ENCODE data around the gene LDB2. TPM values are rescaled to one million over a fixed set of nuclear protein-coding genes. Genes with fewer than 3 reads are reported as not detected.

Gene LDB2
- total and polyA plus RNA-seq, 2 donors (not counting 3 experiments of a cell fraction or from before 2014, with no cell fraction given): 127 to 223 TPM

DNA sequence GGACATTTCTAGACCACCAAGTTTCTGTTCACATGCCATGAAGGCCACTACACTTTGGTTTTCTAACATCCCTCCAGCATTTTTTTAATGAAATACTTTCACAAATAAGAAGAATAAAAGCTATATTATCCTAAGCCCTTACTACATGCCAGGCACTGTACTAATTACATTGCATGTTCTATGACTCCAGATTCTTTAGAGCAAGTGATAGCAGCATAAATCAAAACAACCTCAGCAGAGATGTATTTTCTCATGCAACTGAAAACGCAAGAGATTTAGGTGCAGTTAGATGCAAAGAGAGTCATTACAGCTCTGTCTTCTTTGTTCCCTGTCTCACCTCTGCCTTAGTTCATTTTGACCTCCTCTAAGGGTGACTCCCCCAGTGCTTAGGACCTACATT is 230.0 kb downstream of the LDB2 start:
- Histone ChIP-seq H3K9me3 (replicated peaks; ENCODE audit: control insufficient read depth, insufficient read depth, low read length) (no peaks in the 10 kb centered on the region), H3K4me2 (ENCODE audit: insufficient read depth, low read length) (no peak overlapping the region), H3K4me1 (ENCODE audit: control insufficient read depth, extremely low read depth, insufficient read depth, low read length) (no peaks in the 10 kb centered on the region), H3K4me3 (replicated peaks in 1 of 3; ENCODE audit: insufficient read depth in 1 of 3, low read depth in 1 of 3, low read length in 3 of 3) (no peak overlapping the region), H4K20me1 (replicated peaks; ENCODE audit: control insufficient read depth, extremely low read depth, insufficient read depth, low read length) (no peaks in the 10 kb centered on the region), H3K9ac (replicated peaks; ENCODE audit: extremely low read depth, insufficient read depth, low read length) (no peak overlapping the region), H3K27me3 (ENCODE audit: control insufficient read depth in 2 of 2, insufficient read depth in 2 of 2, low read length in 2 of 2) (no peaks in the 10 kb centered on the region), H3K36me3 (ENCODE audit: control insufficient read depth in 2 of 2, extremely low read depth in 1 of 2, insufficient read depth in 2 of 2, low read length in 2 of 2) (peaks cover 4 to 8% of the 10 kb centered on the region in 2 experiments), H3K27ac (ENCODE audit: insufficient read depth, low read depth, low read length) (no peak overlapping the region), H2AFZ (ENCODE audit: low read depth, low read length) (no peak overlapping the region), H3K9me1 (replicated peaks; ENCODE audit: control insufficient read depth, extremely low read depth, insufficient read depth, low read length) (no peaks in the 10 kb centered on the region), H3K79me2 (ENCODE audit: control insufficient read depth, insufficient read depth, low read length) (no peaks in the 10 kb centered on the region)
- DNase-seq (ENCODE audit: low read depth, low spot score) (no peak), FAIRE-seq (no peak)
- ChIA-PET POLR2A (no interaction called here), CTCF (no interaction called here)
- dilution Hi-C loops (cut with MboI; ENCODE audit: extremely low pct_ligation_motif_present, low sequenced_read_pairs): no loop called here
- TF ChIP-seq, protein P1, sequence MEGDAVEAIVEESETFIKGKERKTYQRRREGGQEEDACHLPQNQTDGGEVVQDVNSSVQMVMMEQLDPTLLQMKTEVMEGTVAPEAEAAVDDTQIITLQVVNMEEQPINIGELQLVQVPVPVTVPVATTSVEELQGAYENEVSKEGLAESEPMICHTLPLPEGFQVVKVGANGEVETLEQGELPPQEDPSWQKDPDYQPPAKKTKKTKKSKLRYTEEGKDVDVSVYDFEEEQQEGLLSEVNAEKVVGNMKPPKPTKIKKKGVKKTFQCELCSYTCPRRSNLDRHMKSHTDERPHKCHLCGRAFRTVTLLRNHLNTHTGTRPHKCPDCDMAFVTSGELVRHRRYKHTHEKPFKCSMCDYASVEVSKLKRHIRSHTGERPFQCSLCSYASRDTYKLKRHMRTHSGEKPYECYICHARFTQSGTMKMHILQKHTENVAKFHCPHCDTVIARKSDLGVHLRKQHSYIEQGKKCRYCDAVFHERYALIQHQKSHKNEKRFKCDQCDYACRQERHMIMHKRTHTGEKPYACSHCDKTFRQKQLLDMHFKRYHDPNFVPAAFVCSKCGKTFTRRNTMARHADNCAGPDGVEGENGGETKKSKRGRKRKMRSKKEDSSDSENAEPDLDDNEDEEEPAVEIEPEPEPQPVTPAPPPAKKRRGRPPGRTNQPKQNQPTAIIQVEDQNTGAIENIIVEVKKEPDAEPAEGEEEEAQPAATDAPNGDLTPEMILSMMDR (IDR thresholded peaks at IDR 0.05; ENCODE audit: extremely low read depth in 1 of 2, insufficient read depth in 1 of 2, low read depth in 1 of 2, low read length in 2 of 2): no peak
- BruUV-seq (replicated peaks): no TSS peak
- intact Hi-C loops (cut with micrococcal nuclease): loop anchor here (2.0 kb wide), 1 partner anchor 68 kb away; no protein-coding TSS in a partner anchor

DNA sequence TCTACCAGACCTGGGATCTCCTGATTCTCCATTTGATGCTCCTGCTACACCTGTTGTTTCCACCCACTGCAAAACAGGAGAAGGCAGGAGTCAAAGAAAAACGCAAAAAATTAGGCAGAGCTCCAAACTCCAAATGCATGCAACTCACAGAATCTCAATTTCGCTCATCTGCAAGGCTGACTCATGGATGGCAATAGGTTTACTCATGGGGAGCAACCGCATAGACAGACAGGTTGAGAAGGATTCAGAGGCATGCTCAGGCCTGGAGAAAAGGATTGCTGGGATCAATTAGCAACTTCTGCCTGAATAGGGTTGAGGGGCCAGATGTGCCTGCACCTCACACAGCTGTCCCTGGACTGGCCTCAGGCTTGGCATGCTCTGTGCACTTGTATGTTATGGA is 231.0 kb downstream of the LDB2 start:
- no peak for DNase-seq (ENCODE audit: low read depth, low spot score)
- no peaks in the 10 kb centered on the region for H3K9me3 ChIP-seq (replicated peaks; ENCODE audit: control insufficient read depth, insufficient read depth, low read length)
- BruUV-seq (replicated peaks): no TSS peak
- no peak for FAIRE-seq
- H4K20me1 ChIP-seq (replicated peaks; ENCODE audit: control insufficient read depth, extremely low read depth, insufficient read depth, low read length): no peaks in the 10 kb centered on the region
- no peak overlapping the region for H3K9ac ChIP-seq (replicated peaks; ENCODE audit: extremely low read depth, insufficient read depth, low read length)
- TF ChIP-seq, protein P1 (IDR thresholded peaks at IDR 0.05; ENCODE audit: extremely low read depth in 1 of 2, insufficient read depth in 1 of 2, low read depth in 1 of 2, low read length in 2 of 2): no peak
- TF ChIP-seq POLR2A (IDR thresholded peaks at IDR 0.05; ENCODE audit: low read depth, low read length): no peak
- no peak for TF ChIP-seq POLR2AphosphoS5 (IDR thresholded peaks at IDR 0.05; ENCODE audit: insufficient read depth, low read depth, low read length)
- TF ChIP-seq MYC (IDR thresholded peaks at IDR 0.05; ENCODE audit: low read depth, low read length): no peak
- no peak for TF ChIP-seq GATA2 (IDR thresholded peaks at IDR 0.05; ENCODE audit: insufficient read depth, insufficient read length, low read depth, low read length)
- TF ChIP-seq FOS (IDR thresholded peaks at IDR 0.05; ENCODE audit: borderline replicate concordance, insufficient read depth, low read length): no peak
- no peak for TF ChIP-seq EZH2 (IDR thresholded peaks at IDR 0.05; ENCODE audit: borderline replicate concordance, low read depth, low read length, severe bottlenecking)
- no peak for TF ChIP-seq JUN (IDR thresholded peaks at IDR 0.05; ENCODE audit: borderline replicate concordance, insufficient read depth, insufficient read length, low read depth)
- no peaks in the 10 kb centered on the region for H3K4me1 ChIP-seq (ENCODE audit: control insufficient read depth, extremely low read depth, insufficient read depth, low read length)
- H3K4me2 ChIP-seq (ENCODE audit: insufficient read depth, low read length): no peak overlapping the region
- H3K27me3 ChIP-seq (ENCODE audit: control insufficient read depth in 2 of 2, insufficient read depth in 2 of 2, low read length in 2 of 2): no peaks in the 10 kb centered on the region
- H3K79me2 ChIP-seq (ENCODE audit: control insufficient read depth, insufficient read depth, low read length): no peaks in the 10 kb centered on the region
- H3K27ac ChIP-seq (ENCODE audit: insufficient read depth, low read depth, low read length): no peak overlapping the region
- intact Hi-C loops (cut with micrococcal nuclease): no loop called here
- H3K4me3 ChIP-seq (replicated peaks in 1 of 3; ENCODE audit: insufficient read depth in 1 of 3, low read depth in 1 of 3, low read length in 3 of 3): no peak overlapping the region
- ChIA-PET POLR2A (no interaction called here), CTCF (no interaction called here)
- peaks cover 6 to 8% of the 10 kb centered on the region in 2 experiments for H3K36me3 ChIP-seq (ENCODE audit: control insufficient read depth in 2 of 2, extremely low read depth in 1 of 2, insufficient read depth in 2 of 2, low read length in 2 of 2)
- dilution Hi-C loops (cut with MboI; ENCODE audit: extremely low pct_ligation_motif_present, low sequenced_read_pairs): no loop called here
- no peak overlapping the region for H2AFZ ChIP-seq (ENCODE audit: low read depth, low read length)
- H3K9me1 ChIP-seq (replicated peaks; ENCODE audit: control insufficient read depth, extremely low read depth, insufficient read depth, low read length): no peaks in the 10 kb centered on the region
